Measurements from ENCODE around the gene SIRT6.
A peak's percentile ranks its signal among the peaks of the same experiment; 100 is the strongest.
"Not testable (repeated sequence)": the region's sequence is repeated elsewhere in the genome, so short reads cannot be mapped to it uniquely, and the experiment has no call there.

SIRT6 gene

DNA sequence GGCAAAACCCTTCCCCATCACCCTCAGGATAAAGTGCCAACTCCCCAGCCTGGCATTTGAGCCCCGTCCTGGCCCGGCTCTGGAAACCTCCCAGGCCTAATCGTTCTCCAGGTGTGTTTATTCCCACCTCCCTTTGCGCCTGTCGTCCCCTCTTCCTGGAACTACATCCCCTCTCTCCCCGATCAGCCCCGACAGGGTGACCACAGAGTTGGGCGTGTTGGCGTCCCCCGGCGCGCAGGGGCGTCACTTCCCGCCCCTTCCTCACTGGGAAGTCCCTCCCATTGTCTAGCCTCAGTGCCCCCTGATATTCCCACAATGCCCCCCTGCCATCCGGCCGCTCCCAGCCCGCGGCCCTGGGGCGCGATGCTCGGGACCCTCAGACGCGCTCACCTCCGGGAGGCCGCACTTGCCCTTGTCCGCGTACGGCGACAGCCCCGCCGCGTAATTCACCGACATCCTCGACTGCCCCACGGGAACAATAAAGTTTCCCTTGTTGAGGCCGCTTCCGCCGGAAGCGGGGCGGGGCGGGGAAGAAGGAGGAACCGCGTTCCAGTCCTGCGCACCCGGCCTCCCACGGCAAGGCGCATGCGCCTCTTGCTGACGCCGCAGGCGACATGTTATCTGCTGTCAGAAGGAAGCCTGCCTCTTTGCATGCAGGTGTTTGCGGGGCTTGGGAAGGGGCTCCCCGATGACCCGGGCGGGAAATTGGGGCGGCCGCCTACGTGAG is at the start of gene SIRT6, which contains the start of gene ANKRD24:
SIRT6 (minus strand) TSS at position 480 of the 727 bp plus-strand sequence; CDS start at position 456, 24 bp downstream.
ANKRD24 (plus strand) TSS at position 606 of the 727 bp plus-strand sequence. CDS start 3,737 bp downstream, outside the sequence.
- Histone ChIP-seq H3K4me3 (peak within 1 kb of the TSS; percentile 57 to 98 (median 84)), H3K27ac (peak within 1 kb of the TSS; percentile 60 to 96 (median 90))

- not testable (repeated sequence) for H3K4me3 ChIP-seq, H3K27ac ChIP-seq
Observed at GRCh38 chr19:4232139-4232538, 49.8 kb upstream of the SIRT6 start.

GRCh38 chr19:4231521-4231920 is 49.2 kb upstream of the SIRT6 start:
- H3K27ac ChIP-seq, H3K4me3 ChIP-seq: not testable (repeated sequence)

- H3K4me3 ChIP-seq, H3K27ac ChIP-seq: not testable (repeated sequence)
Observed at GRCh38 chr19:4230237-4230636, 47.9 kb upstream of the SIRT6 start.

DNA sequence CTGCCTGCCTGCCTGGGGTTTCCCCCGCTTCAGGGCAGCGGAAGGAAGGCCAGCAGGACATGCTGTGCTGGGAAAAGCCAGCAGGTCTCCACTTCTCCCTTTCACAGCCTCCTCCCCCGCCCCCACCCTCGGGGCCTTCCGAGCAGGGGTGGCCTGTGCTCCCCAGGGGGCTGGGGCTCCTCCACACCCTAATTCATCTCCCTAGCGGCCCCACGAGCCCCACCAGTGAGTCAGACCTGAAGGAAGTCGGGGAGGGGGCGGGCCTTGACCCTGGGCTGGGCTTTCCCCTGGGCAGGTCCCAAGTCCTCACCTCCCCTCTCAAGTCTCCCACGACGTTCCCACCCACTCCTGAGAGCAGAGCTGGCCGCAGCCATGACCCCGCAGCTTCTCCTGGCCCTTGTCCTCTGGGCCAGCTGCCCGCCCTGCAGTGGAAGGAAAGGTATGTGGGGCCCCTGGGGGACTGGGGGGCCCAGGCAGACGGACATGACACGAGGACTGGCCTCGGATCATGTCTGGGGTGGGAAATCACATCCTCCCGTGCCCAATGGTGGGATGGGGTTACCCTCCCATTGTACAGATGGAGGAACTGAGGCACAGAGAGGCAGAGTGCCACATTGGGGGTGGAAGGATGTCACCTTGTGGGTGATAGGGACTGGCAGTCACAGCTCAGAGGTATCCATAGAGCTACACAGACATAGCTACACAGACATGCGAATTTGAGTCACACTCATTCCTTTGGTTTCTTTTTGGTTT is 47.0 kb upstream of the SIRT6 start, which contains the start of gene EBI3:
EBI3 (plus strand) TSS at position 345 of the 753 bp plus-strand sequence; CDS start at position 373, 28 bp downstream.
- Histone ChIP-seq H3K4me3 (no peak within 1 kb of the TSS), H3K27ac (peak within 1 kb of the TSS in 1 of 21 experiments; percentile 23)

DNA sequence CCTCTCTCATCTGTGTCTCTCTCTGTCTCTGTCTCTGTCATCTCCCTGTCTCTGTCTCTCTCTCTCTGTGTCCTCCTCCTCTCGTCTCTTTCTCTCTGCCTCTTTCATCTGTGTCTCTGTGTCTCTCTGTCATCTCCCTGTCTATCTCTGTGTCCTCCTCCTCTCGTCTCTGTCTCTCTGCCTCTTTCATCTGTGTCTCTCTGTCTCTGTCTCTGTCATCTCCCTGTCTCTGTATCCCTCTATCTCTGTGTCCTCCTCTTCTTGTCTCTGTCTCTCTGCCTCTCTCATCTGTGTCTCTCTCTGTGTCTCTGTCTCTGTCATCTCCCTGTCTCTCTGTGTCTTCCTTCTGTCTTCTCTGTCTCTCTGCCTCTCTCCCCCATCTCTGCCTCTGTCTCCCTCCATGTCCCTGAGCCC is 46.4 kb upstream of the SIRT6 start:
- Histone ChIP-seq H3K4me3 (no peak overlapping the region), H3K27ac (no peak overlapping the region)

GRCh38 chr19:4227771-4228170 is 45.4 kb upstream of the SIRT6 start:
- Histone ChIP-seq H3K27ac (no peak overlapping the region), H3K4me3 (no peak overlapping the region)

GRCh38 chr19:4225885-4226284 is 43.5 kb upstream of the SIRT6 start:
- H3K4me3 ChIP-seq, result no peak overlapping the region
- no peak overlapping the region for H3K27ac ChIP-seq

- H3K27ac ChIP-seq, result no peak overlapping the region
- H3K4me3 ChIP-seq, result no peak overlapping the region
Observed at GRCh38 chr19:4224470-4224869, 42.1 kb upstream of the SIRT6 start.

- Histone ChIP-seq H3K27ac (no peak overlapping the region), H3K4me3 (no peak overlapping the region)
Observed at GRCh38 chr19:4220188-4220587, 37.8 kb upstream of the SIRT6 start.

GRCh38 chr19:4218523-4218922 is 36.2 kb upstream of the SIRT6 start:
- H3K4me3 ChIP-seq, H3K27ac ChIP-seq: not testable (repeated sequence)

DNA sequence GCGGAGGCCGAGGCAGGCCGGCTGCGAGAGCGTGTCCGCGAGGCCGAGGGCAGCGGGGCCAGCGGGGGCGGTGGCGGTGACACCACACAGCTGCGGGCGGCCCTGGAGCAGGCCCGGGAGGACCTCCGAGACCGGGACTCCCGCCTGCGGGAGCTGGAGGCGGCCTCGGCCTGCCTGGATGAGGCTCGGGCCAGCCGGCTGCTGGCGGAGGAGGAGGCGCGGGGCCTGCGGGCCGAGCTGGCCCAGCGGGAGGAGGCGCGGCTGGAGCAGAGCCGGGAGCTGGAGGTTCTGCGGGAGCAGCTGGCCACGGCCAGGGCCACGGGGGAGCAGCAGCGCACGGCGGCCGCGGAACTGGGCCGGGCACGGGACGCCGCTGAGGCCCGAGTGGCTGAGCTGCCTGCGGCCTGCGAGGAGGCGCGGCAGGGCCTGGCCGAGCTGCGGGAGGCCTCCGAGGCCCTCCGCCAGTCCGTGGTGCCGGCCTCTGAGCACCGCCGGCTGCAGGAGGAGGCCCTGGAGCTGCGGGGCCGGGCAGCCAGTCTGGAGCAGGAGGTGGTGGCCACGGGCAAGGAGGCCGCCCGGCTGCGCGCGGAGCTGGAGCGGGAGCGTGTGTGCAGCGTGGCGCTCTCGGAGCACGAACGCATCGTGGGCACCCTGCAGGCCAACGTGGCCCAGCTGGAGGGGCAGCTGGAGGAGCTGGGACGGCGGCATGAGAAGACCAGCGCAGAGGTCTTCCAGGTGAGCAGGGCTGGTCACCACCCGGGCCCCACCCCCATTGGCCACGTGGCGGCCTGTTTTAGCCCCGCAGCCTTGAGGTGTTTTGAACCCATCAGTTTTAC is 35.3 kb upstream of the SIRT6 start:
- Histone ChIP-seq H3K27ac (no peak overlapping the region), H3K4me3 (no peak overlapping the region)

GRCh38 chr19:4216846-4217245 is 34.5 kb upstream of the SIRT6 start:
- H3K27ac ChIP-seq, result no peak overlapping the region

GRCh38 chr19:4215807-4216206 is 33.4 kb upstream of the SIRT6 start:
- Histone ChIP-seq H3K27ac (no peak overlapping the region), H3K4me3 (no peak overlapping the region)

More at GRCh38 chr19:4216846-4217245, 34.5 kb upstream of the SIRT6 start:
- H3K4me3 ChIP-seq, result no peak overlapping the region

DNA sequence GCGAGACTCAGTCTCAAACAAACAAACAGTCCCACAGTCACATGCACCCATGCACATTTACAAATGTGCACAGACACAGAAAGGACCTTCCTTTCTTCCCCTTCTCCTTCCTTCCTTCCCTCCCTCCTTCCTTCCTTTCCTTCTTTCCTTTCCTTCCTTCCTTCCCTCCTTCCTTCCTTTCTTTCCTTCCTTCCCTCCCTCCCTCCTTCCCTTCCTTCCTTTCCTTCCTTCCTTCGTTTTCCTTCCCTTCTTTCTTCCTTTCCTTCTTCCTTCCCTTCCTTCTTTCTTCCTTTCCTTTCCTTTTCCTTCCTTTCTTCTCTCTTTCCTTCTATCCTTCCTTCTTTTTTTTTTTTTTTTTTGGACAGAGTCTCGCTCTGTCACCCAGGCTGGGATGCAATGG is 30.8 kb upstream of the SIRT6 start:
- H3K27ac ChIP-seq, result no peak overlapping the region
- H3K4me3 ChIP-seq, result no peak overlapping the region

GRCh38 chr19:4210166-4210731 is 27.9 kb upstream of the SIRT6 start:
- no peak overlapping the region for H3K27ac ChIP-seq
- no peak overlapping the region for H3K4me3 ChIP-seq

GRCh38 chr19:4208385-4209094 is 26.2 kb upstream of the SIRT6 start:
- Histone ChIP-seq H3K27ac (no peak overlapping the region), H3K4me3 (no peak overlapping the region)

GRCh38 chr19:4206818-4207484 is 24.6 kb upstream of the SIRT6 start:
- no peak overlapping the region for H3K4me3 ChIP-seq
- no peak overlapping the region for H3K27ac ChIP-seq

- no peak overlapping the region for H3K4me3 ChIP-seq
- H3K27ac ChIP-seq, result no peak overlapping the region
Observed at GRCh38 chr19:4201798-4202197, 19.4 kb upstream of the SIRT6 start.
